ENCODE measurements around the gene XIRP1.

XIRP1 gene

DNA sequence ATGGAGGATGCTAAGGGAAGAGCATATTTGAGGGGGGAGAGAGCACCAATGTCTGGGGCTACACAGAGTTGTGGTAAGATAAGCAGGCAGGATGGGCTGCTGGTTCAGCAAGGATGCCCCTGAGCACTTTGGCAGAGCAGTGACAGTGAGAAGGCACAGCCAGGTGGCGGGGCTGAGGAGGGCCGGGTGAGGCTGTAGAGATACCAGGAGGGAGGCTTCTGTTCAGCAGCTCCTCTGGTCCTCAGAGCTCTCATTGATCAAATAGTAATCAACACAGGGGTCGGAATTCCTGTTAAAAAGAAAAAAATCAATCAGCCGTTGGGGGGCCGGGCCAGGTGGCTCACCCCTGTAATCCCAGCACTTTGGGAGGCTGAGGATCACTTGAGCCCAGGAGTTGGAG, 11.5 kb upstream of the XIRP1 start:
- CTCF ChIA-PET: interaction anchor here (0.7 kb wide), 1 partner anchor 16 kb away, joined by 3 read pairs; no protein-coding TSS in a partner anchor
- no peak for DNase-seq (ENCODE audit: low spot score)
- H3K27ac ChIP-seq: no peak overlapping the region
- POLR2A ChIA-PET (ENCODE audit: low non-redundant PET): no interaction called here
- no peak for TF ChIP-seq CTCF (conservative IDR thresholded peaks at IDR 0.05; ENCODE audit: low read depth)

DNA sequence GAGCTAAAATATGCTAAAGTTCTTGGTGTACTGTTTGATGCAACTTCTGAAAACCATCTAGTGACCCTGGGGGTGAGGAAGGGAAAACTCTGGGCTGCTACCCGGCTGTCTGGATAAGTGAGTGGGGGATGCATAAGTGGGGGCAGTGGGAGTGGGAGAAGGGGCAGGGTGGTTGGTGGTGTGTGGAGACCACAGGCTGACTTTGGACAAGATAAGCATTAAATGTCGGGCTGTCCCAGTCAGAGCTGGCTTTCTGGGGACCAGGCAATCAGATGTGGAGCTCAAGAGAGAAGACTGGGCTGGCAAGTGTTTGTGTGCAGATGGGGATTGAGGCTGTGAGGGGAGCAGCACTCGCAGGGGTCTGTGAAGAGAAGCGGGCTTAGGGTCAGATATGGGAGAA, 11.0 kb upstream of the XIRP1 start:
- ChIA-PET CTCF (interaction anchor here (0.7 kb wide), 1 partner anchor 16 kb away, joined by 3 read pairs; no protein-coding TSS in a partner anchor), POLR2A (ENCODE audit: low non-redundant PET) (no interaction called here)
- no peak for DNase-seq (ENCODE audit: low spot score)
- TF ChIP-seq CTCF (conservative IDR thresholded peaks at IDR 0.05; ENCODE audit: low read depth): no peak
- no peak overlapping the region for H3K27ac ChIP-seq

DNA sequence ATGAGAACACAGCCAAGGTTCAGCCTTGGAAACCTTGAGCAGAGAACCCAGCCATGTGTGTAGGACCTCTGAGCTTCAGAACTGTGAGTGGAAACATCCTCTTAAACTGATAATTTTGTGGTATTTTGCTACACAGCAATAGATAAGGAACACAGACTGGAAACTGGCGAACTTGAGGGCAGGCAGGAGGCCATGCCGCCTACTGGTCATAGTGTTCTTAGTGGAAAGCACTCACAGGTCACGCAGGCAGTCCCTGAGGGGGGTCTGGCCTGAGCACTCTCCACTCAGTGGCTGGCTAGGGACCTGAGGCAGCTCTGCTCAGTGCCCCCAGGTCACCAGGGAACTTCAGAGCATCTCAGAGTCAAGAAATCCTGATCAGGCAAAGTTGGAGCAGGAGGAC, 9.7 kb upstream of the XIRP1 start:
- ChIA-PET CTCF (no interaction called here), POLR2A (ENCODE audit: low non-redundant PET) (no interaction called here)
- TF ChIP-seq CTCF (conservative IDR thresholded peaks at IDR 0.05; ENCODE audit: low read depth): no peak
- DNase-seq (ENCODE audit: low spot score): no peak
- no peak overlapping the region for H3K27ac ChIP-seq

DNA sequence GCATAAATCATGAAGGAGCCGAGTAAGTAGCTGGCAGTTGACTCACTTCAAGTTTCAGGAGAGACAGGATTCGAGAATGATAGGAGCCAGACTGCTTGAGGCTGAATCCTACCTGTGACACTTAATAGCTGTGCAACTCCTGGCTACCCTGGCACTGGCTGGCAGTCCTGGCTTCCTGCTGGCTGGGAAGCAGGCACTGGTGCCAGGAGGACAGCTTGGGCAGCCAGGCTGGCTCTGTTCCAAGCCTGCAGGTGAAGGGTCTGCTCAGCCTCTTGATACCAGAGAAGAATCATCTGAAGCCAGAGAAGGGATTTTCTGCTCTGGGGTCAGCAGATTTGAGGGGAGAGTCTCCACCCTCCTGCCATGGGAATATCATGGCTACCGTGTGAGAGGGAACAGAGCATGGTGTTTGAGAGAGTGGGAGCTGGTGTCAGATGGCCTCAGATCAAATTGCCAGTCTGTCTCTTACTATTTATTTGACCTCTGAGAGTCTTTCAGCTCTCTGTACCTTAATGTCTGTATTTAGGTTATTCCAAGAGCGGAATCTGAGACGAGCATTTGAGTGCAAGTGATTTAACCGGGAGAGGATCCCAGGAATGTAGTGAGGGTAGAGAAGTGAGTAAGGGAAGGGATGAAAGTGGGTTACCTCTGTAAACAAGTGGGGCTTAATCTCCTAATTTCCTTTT, 4.4 kb upstream of the XIRP1 start:
- CTCF ChIA-PET: interaction anchor here (0.8 to 2.3 kb wide), 2 partner anchors 92 to 181 kb away, joined by 5 to 10 read pairs; no protein-coding TSS in a partner anchor
- POLR2A ChIA-PET (ENCODE audit: low non-redundant PET): no interaction called here
- no peak overlapping the region for H3K27ac ChIP-seq
- no peak for DNase-seq (ENCODE audit: low spot score)
- no peak for TF ChIP-seq CTCF (conservative IDR thresholded peaks at IDR 0.05; ENCODE audit: low read depth)

DNA sequence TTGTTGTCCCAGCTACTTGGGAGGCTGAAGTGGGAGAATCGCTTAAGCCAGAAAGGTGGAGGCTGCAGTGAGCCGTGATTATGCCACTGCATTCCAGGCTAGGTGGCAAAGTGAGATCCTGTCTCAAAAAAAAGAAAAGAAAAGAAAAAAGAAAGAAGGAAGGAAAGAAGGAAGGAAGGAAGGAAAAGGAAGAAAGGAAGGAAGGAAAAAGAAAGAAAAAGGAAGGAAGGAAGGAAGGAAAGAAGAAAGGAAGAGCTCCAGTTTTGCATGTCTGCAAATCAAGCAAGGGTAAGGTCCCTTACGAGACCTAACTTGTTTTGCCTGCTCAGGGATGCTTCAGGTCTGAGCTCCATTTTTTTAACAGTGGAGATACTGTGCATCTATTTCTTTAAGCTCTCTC, 3.6 kb upstream of the XIRP1 start:
- POLR2A ChIA-PET (ENCODE audit: low non-redundant PET): no interaction called here
- CTCF ChIA-PET: interaction anchor here (0.8 to 2.3 kb wide), 2 partner anchors 92 to 182 kb away, joined by 5 to 10 read pairs; no protein-coding TSS in a partner anchor
- no peak overlapping the region for H3K27ac ChIP-seq
- no peak for TF ChIP-seq CTCF (conservative IDR thresholded peaks at IDR 0.05; ENCODE audit: low read depth)
- no peak for DNase-seq (ENCODE audit: low spot score)

DNA sequence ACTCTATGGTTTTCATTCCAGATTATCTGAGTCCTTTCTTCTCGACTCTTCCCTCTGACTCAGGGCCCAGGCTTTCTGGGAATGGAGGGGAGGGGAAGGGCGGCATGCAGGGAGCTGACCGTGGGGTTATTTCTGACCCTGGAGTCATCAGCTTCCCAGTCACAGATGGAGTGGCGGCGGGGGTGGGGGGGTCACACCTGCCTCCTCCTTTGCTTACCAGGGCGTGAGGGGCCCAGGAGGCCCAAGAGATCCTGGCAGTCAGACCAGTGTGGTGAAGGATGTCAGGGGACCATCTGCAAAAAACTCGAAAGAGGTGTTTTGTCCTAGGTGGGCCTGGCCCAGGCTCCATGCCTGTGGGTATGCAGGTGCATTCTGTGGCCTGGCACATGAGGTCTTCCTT, 996 bp upstream of the XIRP1 start:
- H3K27ac ChIP-seq: no peak overlapping the region
- ChIA-PET POLR2A (ENCODE audit: low non-redundant PET) (no interaction called here), CTCF (interaction anchor here (0.8 kb wide), 1 partner anchor 98 kb away, joined by 3 read pairs; no protein-coding TSS in a partner anchor)
- TF ChIP-seq CTCF (conservative IDR thresholded peaks at IDR 0.05; ENCODE audit: low read depth): no peak
- no peak for DNase-seq (ENCODE audit: low spot score)
